GM19463 (cell line): Measurements from ENCODE around the gene PRPF40A.

Experiments used
- ATAC-seq: cut with Tn5 transposase; IDR thresholded peaks from one replicate; pipeline ENCODE4 v1.9.1; 2021; ENCODE audit warnings: mild to moderate bottlenecking, moderate library complexity; ENCODE audit not compliant: unreplicated experiment

The PRPF40A gene

DNA sequence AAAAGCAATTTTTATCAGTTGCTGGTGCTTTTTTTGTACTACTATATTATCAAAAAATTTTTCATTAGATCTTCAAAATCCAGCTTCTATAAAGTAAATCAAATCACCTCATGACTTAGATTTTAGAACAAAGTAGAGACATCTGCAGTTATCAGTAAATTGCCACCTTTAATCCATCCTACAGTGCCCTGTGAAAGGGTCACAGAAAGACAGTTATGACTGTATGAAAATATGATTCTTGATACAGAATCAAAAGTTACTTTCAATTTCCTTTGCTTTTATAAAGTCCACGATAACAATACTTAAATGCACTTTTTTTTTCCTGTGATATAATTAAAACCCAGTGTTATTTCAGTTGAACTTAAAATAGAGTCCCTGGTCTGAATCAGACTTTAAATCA, 61.4 kb downstream of the PRPF40A start:
- ATAC-seq = no peak

DNA sequence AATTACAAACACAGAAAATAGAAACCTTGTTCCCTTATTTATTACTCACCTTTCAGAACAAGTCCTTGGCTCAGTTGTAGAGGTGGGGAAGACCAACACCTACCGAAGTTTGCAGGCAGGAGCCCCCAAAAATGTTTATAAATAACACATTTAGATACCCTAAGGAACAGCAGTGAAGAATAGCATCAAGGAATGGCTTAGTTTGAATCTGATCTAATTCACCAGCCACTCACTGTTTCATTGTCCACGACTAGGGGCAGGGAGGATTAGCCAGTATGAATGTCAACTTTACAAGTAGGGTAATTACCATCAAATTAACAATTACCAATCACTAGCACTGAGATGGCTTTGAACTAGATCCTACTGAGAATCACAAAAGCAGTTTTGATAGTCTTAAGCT, 65.4 kb downstream of the PRPF40A start:
- ATAC-seq = no peak

GRCh38 chr2:152650768-152651371, 66.4 kb downstream of the PRPF40A start:
- ATAC-seq = no peak

DNA sequence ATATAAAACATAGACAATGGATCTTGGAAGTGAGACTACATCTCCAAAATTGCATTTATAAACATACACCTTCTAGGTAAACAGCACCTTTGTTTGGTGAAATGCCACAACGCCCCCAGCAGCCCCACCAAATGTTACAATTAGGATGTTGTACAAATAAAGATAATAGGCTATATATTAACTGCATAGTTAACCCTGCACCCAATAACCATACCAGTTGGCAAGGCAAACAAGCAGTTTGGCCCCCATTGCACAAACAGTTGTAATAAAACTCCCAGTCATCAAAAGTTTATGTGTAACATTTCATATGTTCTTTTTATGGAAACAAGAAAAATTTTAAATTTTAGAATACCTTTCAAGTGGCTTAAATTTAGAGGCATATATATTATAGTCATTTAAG, 67.3 kb downstream of the PRPF40A start:
- no peak for ATAC-seq

DNA sequence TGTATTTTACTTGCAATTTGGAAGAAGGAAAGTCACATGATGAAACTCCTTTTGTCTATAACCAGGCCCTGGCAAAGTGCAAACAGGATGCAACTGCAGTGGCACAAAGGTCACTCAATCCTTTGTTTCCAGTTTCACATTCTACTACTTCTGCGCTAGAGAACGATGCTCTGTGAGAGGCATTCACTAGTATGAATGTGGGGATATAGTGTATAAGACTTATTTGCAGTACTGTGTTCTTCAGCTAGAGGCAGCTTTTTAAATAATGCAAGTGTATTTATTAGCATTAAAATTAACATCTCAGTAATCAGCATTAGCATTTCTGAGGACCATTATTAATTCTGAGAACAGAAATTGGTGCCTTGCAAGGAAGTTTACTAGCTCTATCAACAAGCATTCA, 68.9 kb downstream of the PRPF40A start:
- no peak for ATAC-seq

GRCh38 chr2:152647552-152647951, 69.7 kb downstream of the PRPF40A start:
- no peak for ATAC-seq

DNA sequence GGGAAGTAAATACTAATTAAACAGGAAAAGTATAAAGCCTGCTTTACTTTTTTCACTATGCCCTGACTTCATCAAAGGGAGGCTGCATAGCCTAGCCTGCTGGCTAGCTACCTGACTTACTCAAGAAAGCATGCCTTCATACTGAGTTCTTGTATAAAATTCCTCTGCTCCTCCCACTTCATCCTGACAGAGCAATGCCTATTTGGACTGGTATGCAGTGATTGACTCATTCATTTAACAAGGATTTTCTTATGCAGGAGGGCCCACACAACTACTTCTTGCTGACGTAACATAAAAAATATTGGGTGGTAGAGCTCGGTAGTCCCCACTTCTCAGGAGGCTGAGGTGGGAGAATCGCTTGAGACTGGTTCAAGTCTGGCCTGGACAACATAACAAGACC, 70.5 kb downstream of the PRPF40A start:
- ATAC-seq = no peak

DNA sequence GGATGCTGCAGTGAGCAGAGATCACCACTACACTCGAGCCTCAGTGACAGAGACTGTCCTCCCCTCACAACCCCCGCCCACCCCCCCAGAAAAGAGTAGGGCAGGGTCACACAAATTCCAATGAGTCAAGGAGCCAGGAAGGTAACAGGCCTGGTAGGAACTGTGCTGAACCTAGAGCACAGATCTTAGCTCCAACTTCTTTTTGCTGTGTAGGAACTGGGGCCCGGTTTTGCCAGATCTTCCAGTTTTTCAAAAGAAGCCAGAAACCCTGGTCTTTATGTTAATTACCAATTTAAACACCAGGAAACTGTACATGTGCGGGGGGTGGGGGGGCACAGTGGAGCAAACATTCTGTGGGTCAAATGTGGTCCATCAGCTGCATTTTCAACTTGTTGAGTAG, 71.0 kb downstream of the PRPF40A start:
- no peak for ATAC-seq

DNA sequence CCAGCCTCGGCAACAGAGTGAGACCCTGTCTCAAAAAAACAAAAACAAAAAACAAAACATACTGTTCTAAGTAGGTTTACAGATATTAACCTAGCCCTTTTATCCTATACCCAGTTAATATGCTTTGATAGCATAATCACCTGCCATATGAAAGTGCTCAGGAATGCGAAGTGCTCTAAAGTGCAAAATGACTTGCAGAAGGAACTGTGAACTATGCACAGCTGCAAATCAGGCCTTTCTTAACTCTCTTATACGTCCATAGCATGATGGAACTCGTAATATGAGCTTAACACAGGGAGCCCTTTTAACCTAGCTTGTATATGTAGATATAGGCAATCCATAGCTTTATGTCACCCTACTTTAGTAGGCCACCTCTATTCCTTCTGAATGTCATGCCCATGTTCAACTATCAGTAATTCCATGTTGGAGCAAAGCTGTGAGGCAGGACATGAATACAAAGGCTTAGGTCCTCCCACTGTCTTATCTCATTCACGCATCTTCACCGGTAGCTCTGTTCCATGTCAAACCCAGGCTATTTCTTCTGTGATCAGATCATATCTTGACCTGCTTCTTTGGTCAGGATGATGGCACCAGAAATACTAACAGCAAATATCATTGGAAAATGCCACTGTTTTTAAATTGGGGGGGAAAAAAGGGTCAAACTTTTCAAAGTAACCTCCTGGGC, 72.9 kb downstream of the PRPF40A start:
- ATAC-seq = no peak

DNA sequence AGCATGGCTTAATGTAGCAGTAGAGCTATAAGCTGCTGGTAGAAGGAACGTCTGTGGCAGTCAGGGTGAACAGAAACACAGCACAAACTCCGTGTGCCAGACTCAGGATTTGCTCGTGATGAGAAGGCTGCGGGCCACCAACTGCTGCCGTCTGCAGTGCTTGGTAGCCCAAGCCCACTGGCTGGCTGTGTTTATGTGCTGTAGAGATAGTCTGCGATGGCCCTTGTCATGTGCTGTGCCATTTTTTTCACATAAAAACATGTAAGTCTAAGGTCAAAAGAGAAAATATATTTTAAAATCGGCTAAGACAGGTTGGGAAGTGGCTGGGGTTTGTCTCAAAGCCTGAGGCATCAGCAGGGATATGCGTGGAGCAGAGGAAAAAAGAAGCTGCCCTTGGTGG, 78.7 kb downstream of the PRPF40A start:
- no peak for ATAC-seq

- no peak for ATAC-seq
These were observed 79.2 kb downstream of the PRPF40A start for GRCh38 chr2:152638056-152638455.

- ATAC-seq = no peak
These were observed 80.0 kb downstream of the PRPF40A start for GRCh38 chr2:152637251-152637650.

GRCh38 chr2:152635635-152636298, 81.5 kb downstream of the PRPF40A start:
- peak; percentile 70 for ATAC-seq

DNA sequence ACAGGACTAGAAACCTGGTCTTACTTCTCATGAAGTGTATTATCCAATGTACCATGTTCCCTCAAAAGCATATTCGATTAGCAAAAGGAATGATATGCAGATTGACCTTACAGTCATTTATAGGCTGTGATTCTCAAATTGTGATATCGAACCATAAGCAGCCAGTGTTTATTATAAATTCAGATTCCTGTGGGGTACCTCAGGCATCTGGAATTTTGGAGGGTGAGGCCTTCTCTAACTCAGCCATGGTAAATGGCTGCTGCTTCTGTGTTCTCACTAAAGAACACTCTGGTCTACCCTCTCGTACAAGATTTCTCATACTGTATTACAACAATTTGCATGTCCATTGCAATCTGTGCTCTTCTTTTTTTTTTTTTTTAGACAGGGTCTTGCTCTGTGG, 84.5 kb downstream of the PRPF40A start:
- no peak for ATAC-seq

DNA sequence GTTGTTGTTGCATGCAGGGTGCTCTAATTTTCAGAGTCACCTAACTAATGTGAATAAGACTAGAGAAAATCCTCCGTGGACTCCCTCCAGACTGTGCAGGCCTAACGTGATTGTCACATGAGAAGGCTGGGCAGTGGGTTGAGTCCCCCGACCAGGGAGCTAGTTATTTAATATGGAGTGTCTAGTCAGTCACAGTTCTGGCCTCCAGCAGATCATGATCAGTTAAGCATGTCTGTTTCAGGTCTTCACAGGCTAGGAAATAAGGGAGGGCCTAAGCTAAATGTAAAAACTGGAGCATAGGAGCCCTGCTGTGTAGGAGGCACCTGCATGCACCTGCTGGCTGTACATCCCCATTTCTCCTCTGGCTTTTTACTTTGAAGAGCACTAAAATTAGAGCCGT, 86.8 kb downstream of the PRPF40A start:
- no peak for ATAC-seq

- no peak for ATAC-seq
These were observed 88.1 kb downstream of the PRPF40A start for GRCh38 chr2:152629202-152629601.

GRCh38 chr2:152627351-152627957, 89.8 kb downstream of the PRPF40A start:
- ATAC-seq = no peak

DNA sequence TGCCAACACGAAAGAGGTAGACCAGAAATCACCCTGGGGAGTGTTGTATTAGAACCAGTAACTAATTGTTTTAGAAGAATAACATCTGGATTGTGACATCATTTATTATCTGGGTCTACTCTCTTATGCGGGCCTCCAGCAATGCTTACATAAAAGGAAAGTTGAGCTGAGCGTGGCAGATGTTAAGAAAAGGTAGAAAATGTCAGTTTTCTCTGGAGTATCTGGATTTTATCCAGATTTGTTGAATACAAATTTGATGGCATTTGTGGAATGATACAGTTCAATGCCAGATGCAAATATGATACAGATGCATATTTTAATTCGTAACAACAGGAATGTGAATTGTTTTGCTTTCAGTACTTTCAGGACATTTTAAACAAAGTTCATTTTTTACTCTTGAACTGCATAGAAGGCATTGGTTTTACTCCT, 90.3 kb downstream of the PRPF40A start:
- ATAC-seq = no peak

DNA sequence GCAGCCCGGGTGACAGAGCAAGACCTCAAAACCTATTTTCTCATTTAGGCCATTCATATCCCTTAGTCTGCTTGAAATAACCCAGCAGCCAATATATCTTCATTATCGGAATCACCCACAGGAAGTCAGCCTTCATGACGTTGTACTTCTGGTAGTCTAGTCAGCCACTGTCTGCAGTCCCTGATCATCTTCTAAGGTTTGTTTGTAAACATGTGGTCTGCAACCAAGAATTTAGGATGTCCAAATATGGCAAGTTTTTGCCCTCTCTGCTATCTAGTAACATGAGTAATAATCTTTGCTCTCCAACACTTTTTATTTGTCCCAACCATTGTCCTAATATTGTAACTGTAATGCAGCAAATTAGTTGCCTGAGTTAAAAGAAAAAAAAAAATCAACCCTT, 92.5 kb downstream of the PRPF40A start:
- ATAC-seq = no peak

DNA sequence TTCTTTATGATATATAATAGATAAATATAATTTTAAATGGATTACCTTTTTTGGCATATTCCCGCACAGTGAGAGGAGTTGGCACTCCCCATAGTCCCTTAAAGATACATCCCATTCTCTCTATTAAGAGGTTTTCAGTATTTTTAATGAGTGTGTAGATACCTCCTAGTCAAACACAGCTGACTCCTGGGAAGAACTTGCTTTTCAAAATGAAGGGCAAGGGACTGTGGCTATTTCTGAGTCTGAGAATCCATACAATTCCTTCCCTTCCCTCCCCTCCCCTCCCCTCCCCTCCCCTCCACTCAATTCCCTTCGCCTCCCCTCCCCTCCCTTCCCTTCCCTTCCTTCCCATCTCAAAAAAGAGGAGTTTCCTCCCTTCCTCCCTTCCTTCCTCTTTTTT, 93.5 kb downstream of the PRPF40A start:
- ATAC-seq = no peak

DNA sequence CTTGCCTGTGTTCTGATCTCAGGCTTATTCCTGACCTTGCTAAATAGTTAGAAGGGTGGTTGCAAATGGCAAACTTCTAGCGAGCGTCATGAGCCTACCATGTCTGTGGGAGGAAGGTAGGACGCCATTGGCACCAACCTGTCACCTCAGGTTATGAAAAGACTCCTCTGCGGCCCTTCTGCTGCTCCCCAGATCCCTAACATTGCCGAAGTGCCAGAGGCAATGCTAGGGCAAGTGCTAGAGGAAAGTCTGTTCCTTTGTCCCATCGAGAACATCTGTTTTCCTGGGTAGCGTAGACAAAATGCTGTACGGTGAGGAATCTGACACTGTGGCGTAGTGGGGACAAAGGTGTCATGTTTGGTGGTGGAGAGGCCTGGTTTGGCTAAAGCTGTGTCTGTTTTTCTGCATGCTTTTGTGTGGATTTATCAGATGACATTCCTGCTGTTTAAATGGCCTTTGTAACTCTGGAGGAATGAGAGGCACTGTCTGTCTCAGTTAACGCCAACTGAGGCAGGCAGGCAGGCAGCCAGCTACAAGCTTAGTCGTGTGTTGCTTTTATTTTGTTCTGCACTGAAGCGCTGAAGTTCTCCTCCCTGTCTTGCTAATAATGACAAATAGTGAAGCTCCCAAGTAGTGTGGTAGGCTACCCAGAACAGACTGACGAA, 94.1 kb downstream of the PRPF40A start:
- ATAC-seq = no peak
